ENCODE measurements around the gene PPP3CA.

The PPP3CA gene

GRCh38 chr4:101224358-101225218, 122.7 kb downstream of the PPP3CA start:
- TF ChIP-seq, protein P1, sequence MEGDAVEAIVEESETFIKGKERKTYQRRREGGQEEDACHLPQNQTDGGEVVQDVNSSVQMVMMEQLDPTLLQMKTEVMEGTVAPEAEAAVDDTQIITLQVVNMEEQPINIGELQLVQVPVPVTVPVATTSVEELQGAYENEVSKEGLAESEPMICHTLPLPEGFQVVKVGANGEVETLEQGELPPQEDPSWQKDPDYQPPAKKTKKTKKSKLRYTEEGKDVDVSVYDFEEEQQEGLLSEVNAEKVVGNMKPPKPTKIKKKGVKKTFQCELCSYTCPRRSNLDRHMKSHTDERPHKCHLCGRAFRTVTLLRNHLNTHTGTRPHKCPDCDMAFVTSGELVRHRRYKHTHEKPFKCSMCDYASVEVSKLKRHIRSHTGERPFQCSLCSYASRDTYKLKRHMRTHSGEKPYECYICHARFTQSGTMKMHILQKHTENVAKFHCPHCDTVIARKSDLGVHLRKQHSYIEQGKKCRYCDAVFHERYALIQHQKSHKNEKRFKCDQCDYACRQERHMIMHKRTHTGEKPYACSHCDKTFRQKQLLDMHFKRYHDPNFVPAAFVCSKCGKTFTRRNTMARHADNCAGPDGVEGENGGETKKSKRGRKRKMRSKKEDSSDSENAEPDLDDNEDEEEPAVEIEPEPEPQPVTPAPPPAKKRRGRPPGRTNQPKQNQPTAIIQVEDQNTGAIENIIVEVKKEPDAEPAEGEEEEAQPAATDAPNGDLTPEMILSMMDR (IDR thresholded peaks at IDR 0.05; ENCODE audit: control extremely low read depth, extremely low read depth, low read depth, missing control alignments): no peak
- ChIA-PET POLR2A (no interaction called here), CTCF (no interaction called here)
- no peak for DNase-seq (ENCODE audit: extremely low spot score)

- no peak for DNase-seq (ENCODE audit: extremely low spot score)
- ChIA-PET POLR2A (no interaction called here), CTCF (no interaction called here)
- TF ChIP-seq, protein P1 (IDR thresholded peaks at IDR 0.05; ENCODE audit: control extremely low read depth, extremely low read depth, low read depth, missing control alignments): no peak
These were observed 125.0 kb downstream of the PPP3CA start for GRCh38 chr4:101222156-101222845.

DNA sequence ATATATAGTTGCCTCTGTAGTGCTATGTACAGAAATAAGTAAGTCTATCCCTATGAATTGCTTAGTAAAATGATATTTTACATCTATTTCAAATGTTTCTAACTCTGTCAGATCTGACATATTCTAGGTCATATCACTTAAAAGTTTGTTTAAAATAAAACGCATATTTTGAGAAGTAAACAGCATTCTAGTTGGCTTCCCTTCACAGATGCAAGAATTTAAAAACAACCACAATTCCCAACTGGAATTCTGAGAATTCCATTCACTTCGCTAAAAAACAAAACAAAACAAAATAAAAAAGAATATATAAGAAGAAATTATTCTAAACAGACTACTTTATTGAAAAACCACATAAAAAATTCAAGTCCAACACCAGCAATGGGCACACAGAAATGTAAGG, 126.0 kb downstream of the PPP3CA start:
- POLR2A ChIA-PET: no interaction called here
- no peak for DNase-seq (ENCODE audit: extremely low spot score)
- TF ChIP-seq, protein P1 (IDR thresholded peaks at IDR 0.05; ENCODE audit: control extremely low read depth, extremely low read depth, low read depth, missing control alignments): no peak
- CTCF ChIA-PET: no interaction called here

- TF ChIP-seq, protein P1 (IDR thresholded peaks at IDR 0.05; ENCODE audit: control extremely low read depth, extremely low read depth, low read depth, missing control alignments): no peak
- POLR2A ChIA-PET: no interaction called here
- CTCF ChIA-PET: interaction anchor here (1.1 to 3.2 kb wide), 2 partner anchors 19 to 23 kb away, joined by 3 to 10 read pairs; no protein-coding TSS in a partner anchor
- no peak for DNase-seq (ENCODE audit: extremely low spot score)
These were observed 128.4 kb downstream of the PPP3CA start for GRCh38 chr4:101218894-101219293.

DNA sequence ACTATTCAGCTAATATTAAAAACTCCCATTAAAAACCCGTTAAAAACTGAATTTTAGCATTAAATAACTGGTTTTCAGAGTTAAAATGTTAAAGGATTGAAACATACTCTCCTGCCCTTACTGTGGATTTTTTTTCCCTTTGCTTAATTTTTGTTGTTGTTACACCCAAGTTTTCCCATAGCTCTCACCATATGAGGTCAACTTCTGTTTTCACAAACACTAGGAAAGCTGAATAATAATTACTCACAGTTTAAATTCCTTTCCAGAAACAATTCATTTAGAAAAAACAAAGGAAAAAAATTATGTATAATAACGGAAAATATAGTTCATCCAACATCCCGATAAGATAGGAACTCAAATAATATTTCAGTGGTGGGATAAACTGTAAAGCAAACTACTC, 129.0 kb downstream of the PPP3CA start:
- POLR2A ChIA-PET: no interaction called here
- TF ChIP-seq, protein P1 (IDR thresholded peaks at IDR 0.05; ENCODE audit: control extremely low read depth, extremely low read depth, low read depth, missing control alignments): no peak
- DNase-seq (ENCODE audit: extremely low spot score): no peak
- CTCF ChIA-PET: interaction anchor here (1.1 to 3.2 kb wide), 2 partner anchors 19 to 23 kb away, joined by 3 to 10 read pairs; no protein-coding TSS in a partner anchor

GRCh38 chr4:101217353-101218031, 129.8 kb downstream of the PPP3CA start:
- POLR2A ChIA-PET: no interaction called here
- CTCF ChIA-PET: interaction anchor here (3.2 kb wide), 1 partner anchor 20 kb away, joined by 10 read pairs; no protein-coding TSS in a partner anchor
- DNase-seq (ENCODE audit: extremely low spot score): no peak
- TF ChIP-seq, protein P1 (IDR thresholded peaks at IDR 0.05; ENCODE audit: control extremely low read depth, extremely low read depth, low read depth, missing control alignments): no peak

All from GM10248 (cell line).